Uterus (tissue), 4 donors: ENCODE measurements around the gene TMEM40. TPM values are rescaled to one million over a fixed set of nuclear protein-coding genes. Genes with fewer than 3 reads are reported as not detected.

ENCODE experiments used
- DNase-seq, 2 donors: peaks; one replicate each; pipeline ENCODE4 v3.0.0-alpha.2; 2019 to 2020
- H3K27ac ChIP-seq, 2 donors: fragments of 200-600 bp; sonication (generic); 1 replicate in 1 of 2; 2 replicates in 1 of 2; pipeline ENCODE4 v1.5.1; 2016 to 2018
- H3K27me3 ChIP-seq, 2 donors: fragments of 200-600 bp; sonication (generic); one replicate each; pipeline ENCODE4 v1.5.1; 2018 to 2019; ENCODE audit warnings: control low read depth in 1 of 2
- H3K36me3 ChIP-seq, 2 donors: fragments of 200-600 bp; sonication (generic); one replicate each; pipeline ENCODE4 v1.5.1; 2019; ENCODE audit warnings: control low read depth in 1 of 2
- H3K4me1 ChIP-seq, 2 donors: fragments of 200-600 bp; sonication (generic); one replicate each; pipeline ENCODE4 v1.5.1; 2018 to 2019; ENCODE audit warnings: control low read depth in 1 of 2
- H3K4me3 ChIP-seq, 2 donors: fragments of 200-600 bp; sonication (generic); 1 replicate in 1 of 2; 2 replicates in 1 of 2; pipeline ENCODE4 v1.5.1; 2018 to 2019; ENCODE audit warnings: mild to moderate bottlenecking in 1 of 2
- H3K9me3 ChIP-seq, 2 donors: fragments of 200-600 bp; sonication (generic); one replicate each; pipeline ENCODE4 v1.5.1; 2019; ENCODE audit warnings: control low read depth in 1 of 2
- POLR2A ChIP-seq, 2 donors: fragments of 450-650 bp; IDR thresholded peaks; one replicate each; pipeline ENCODE4 v1.6.1; 2016; ENCODE audit warnings: antibody characterized with exemption in 2 of 2, mild to moderate bottlenecking in 1 of 2, moderate library complexity in 1 of 2
- intact Hi-C: fragments of 100-400 bp; cut with DNase I; formaldehyde crosslinking; loops from one replicate; pipeline ENCODE4 v1.15.1; 2023; ENCODE audit warnings: low total_unique reads
- total RNA-seq, 4 donors: library from RNA; depleted of rRNA in 3 of 4; stranded (reverse); fragments of >200 nt in 3 of 4; gene quantifications; one replicate each; pipeline versions ENCODE4 v1.1.0 to v1.2.4, GENCODE V29; 2014 to 2023
- TF ChIP-seq, protein P1 (sequence below), 4 experiments: fragments of 200-600 bp in 2 of 4; fragments of 450-650 bp in 2 of 4; sonication (generic) in 2 of 4; IDR thresholded peaks; one replicate each; pipeline ENCODE4 v1.5.1; 2016 to 2019; ENCODE audit warnings: antibody characterized with exemption in 4 of 4, mild to moderate bottlenecking in 2 of 4, moderate library complexity in 1 of 4
- donor health status: DM: yes; HTN: yes; CAD: no.

The TMEM40 gene
- total RNA-seq, 4 donors from 2014 or later = not detected

GRCh38 chr3:12689997-12690711 lies 68.9 kb downstream of the TMEM40 start:
- no peak overlapping the region for H3K4me3 ChIP-seq
- H3K27ac ChIP-seq = no peak overlapping the region
- no peak for TF ChIP-seq POLR2A (IDR thresholded peaks at IDR 0.05)
- TF ChIP-seq, protein P1, sequence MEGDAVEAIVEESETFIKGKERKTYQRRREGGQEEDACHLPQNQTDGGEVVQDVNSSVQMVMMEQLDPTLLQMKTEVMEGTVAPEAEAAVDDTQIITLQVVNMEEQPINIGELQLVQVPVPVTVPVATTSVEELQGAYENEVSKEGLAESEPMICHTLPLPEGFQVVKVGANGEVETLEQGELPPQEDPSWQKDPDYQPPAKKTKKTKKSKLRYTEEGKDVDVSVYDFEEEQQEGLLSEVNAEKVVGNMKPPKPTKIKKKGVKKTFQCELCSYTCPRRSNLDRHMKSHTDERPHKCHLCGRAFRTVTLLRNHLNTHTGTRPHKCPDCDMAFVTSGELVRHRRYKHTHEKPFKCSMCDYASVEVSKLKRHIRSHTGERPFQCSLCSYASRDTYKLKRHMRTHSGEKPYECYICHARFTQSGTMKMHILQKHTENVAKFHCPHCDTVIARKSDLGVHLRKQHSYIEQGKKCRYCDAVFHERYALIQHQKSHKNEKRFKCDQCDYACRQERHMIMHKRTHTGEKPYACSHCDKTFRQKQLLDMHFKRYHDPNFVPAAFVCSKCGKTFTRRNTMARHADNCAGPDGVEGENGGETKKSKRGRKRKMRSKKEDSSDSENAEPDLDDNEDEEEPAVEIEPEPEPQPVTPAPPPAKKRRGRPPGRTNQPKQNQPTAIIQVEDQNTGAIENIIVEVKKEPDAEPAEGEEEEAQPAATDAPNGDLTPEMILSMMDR (IDR thresholded peaks at IDR 0.05) = no peak
- H3K4me1 ChIP-seq = no peaks in the 10 kb centered on the region
- H3K9me3 ChIP-seq = no peaks in the 10 kb centered on the region
- H3K36me3 ChIP-seq = no peaks in the 10 kb centered on the region
- H3K27me3 ChIP-seq = no peaks in the 10 kb centered on the region
- intact Hi-C loops = no loop called here
- no peak for DNase-seq

DNA sequence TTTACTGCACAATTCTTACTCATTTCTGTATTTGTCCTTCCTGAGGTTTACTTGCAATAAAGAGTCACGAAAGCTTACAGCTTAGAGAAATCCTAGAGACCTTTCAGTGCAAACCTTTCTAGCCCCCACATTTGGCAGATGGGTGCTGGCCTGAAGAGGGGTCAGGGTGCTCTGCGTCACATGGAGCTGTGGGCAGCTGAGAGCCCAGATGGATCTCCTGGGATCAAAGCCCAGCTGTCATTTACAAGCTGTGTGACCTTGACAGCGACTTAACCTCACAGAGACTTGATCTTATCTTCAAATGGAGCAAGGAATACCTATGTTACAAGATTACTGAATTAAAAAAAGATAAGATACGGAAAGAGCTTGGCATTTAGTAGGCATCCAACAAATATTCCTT lies 71.1 kb downstream of the TMEM40 start:
- intact Hi-C loops = no loop called here
- H3K27me3 ChIP-seq = no peaks in the 10 kb centered on the region
- TF ChIP-seq, protein P1 (IDR thresholded peaks at IDR 0.05) = no peak
- TF ChIP-seq POLR2A (IDR thresholded peaks at IDR 0.05) = no peak

GRCh38 chr3:12686096-12686495 lies 73.0 kb downstream of the TMEM40 start:
- no peak for TF ChIP-seq POLR2A (IDR thresholded peaks at IDR 0.05)
- TF ChIP-seq, protein P1 (IDR thresholded peaks at IDR 0.05) = no peak
- no peak for DNase-seq
- Histone ChIP-seq H3K27me3 (no peaks in the 10 kb centered on the region), H3K4me3 (no peak overlapping the region), H3K9me3 (no peaks in the 10 kb centered on the region), H3K36me3 (no peaks in the 10 kb centered on the region), H3K27ac (no peak overlapping the region), H3K4me1 (no peaks in the 10 kb centered on the region)
- intact Hi-C loops = no loop called here

More for the DNA sequence above, 71.1 kb downstream of the TMEM40 start:
- no peak overlapping the region for H3K4me3 ChIP-seq
- no peak overlapping the region for H3K27ac ChIP-seq
- no peak for DNase-seq
- H3K4me1 ChIP-seq = no peaks in the 10 kb centered on the region
- H3K36me3 ChIP-seq = no peaks in the 10 kb centered on the region
- H3K9me3 ChIP-seq = no peaks in the 10 kb centered on the region

Other genes with a start within 250 kb of the TMEM40 start
- gene MKRN2OS, start 213.8 kb downstream of the TMEM40 start, total RNA-seq = not detected
- gene MKRN2, start 202.2 kb downstream of the TMEM40 start, total RNA-seq = 10 to 100 TPM; 17.6 to 59.5 (median 38.1) TPM
- 100 to 1,000 TPM in 2 of 4 donors, 10 to 100 TPM in 2; 74.5 to 123 (median 110) TPM for gene RAF1, start 95.1 kb downstream of the TMEM40 start, total RNA-seq
- 10 to 100 TPM in 3 of 4 donors, 1 to 10 TPM in 1; 6.8 to 42.0 (median 22.1) TPM for gene CAND2, start 37.4 kb upstream of the TMEM40 start, total RNA-seq
- gene RPL32, start 82.3 kb upstream of the TMEM40 start, total RNA-seq = 1,000 to 10,000 TPM in 3 of 4 donors, 100 to 1,000 TPM in 1; 538 to 9,435 (median 3,478) TPM